ENCODE data around the gene H3-3A.

The H3-3A gene

DNA sequence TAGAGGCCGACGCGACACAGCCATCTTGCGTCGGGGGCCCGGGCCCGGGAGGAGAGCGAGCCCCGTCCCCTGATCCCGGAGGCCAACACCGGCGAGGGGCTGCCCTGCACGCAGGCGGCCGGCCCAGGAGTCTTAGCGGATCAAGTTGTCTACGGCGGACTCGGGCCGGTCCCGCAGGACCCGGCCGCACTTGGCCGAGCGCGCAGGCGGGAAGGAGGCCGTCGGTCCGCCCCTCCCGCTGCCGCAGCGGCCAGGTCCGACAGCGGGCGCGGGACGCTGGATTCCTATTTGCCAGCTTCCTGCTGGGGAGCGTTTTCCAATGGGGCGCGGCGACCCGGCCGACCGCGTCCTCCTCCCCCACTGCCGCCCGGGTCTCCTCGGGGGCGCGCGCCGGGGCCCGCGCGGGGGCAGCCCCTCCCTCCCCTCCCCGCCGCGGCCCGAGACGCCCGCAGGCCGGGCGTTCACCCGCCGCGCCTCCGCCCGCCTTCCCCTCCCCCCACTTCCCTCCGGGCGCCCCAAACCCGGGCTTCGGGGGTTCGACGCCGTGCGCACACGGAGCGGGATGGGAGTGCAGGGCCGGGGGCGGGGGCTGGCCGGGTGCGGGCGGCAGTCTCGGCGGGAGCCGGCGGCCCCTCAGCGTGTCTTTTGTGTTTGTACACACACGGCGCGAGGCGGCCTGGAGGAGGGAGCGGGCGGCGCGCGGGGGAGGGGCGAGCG lies 517 bp upstream of the H3-3A start:
- TF ChIP-seq FOXP2 (optimal IDR thresholded peaks at IDR 0.05; ENCODE audit: borderline replicate concordance, extremely low read depth, extremely low read length, insufficient read depth) (peak; percentile 79), SIN3A (IDR thresholded peaks at IDR 0.05; ENCODE audit: borderline replicate concordance, insufficient read depth, low read length) (peak; percentile 87), TAF1 (IDR thresholded peaks at IDR 0.05; ENCODE audit: borderline replicate concordance, insufficient read depth, low read length) (0 out of 2 replicates have a peak, but pooled peaks have one; percentile 24), POLR2AphosphoS5 (IDR thresholded peaks at IDR 0.05; ENCODE audit: low read depth, low read length) (0 out of 2 replicates have a peak, but pooled peaks have one; percentile 56)
- TF ChIP-seq, protein P1, sequence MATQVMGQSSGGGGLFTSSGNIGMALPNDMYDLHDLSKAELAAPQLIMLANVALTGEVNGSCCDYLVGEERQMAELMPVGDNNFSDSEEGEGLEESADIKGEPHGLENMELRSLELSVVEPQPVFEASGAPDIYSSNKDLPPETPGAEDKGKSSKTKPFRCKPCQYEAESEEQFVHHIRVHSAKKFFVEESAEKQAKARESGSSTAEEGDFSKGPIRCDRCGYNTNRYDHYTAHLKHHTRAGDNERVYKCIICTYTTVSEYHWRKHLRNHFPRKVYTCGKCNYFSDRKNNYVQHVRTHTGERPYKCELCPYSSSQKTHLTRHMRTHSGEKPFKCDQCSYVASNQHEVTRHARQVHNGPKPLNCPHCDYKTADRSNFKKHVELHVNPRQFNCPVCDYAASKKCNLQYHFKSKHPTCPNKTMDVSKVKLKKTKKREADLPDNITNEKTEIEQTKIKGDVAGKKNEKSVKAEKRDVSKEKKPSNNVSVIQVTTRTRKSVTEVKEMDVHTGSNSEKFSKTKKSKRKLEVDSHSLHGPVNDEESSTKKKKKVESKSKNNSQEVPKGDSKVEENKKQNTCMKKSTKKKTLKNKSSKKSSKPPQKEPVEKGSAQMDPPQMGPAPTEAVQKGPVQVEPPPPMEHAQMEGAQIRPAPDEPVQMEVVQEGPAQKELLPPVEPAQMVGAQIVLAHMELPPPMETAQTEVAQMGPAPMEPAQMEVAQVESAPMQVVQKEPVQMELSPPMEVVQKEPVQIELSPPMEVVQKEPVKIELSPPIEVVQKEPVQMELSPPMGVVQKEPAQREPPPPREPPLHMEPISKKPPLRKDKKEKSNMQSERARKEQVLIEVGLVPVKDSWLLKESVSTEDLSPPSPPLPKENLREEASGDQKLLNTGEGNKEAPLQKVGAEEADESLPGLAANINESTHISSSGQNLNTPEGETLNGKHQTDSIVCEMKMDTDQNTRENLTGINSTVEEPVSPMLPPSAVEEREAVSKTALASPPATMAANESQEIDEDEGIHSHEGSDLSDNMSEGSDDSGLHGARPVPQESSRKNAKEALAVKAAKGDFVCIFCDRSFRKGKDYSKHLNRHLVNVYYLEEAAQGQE (IDR thresholded peaks at IDR 0.05; ENCODE audit: insufficient read depth in 1 of 2, low read depth in 2 of 2, low read length in 2 of 2): no peak

DNA sequence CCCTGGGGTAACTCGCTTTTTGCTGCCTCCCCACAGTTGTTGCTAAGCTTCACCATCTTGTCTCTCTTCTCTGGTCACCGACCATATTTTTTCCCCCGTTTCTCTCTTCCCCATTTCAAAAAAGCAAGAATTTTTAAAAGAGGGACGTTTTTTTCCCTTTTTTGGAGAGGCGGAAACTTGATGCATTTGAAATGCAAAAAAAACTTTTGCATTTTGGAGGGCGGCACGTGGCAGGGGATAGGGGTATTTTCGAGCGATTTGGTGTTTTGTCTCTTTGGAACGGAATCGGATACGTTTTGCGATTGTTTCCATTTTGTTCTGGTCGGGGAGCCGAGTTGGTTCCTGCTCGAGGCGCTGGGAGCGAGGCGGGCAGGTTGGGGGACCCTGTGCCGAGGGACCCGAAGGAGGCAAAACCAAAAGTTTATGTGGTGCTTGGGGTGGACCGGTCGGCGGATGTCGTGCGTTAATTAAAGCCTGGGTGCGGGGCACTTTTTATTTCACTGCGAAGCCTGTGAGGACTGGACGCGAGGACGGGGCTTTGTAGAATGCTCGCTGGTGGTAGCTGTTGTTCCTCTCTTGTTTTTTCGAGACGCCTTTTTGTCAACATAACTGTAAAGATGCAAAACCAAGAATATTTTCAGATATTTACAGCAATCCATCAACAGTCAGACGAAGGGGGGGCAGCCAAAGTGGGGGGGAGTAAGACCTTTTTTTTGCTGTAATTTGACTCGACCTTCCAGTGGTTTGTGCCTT lies 884 bp downstream of the H3-3A start:
- TF ChIP-seq POLR2AphosphoS5 (IDR thresholded peaks at IDR 0.05; ENCODE audit: low read depth, low read length) (no peak), TAF1 (IDR thresholded peaks at IDR 0.05; ENCODE audit: borderline replicate concordance, insufficient read depth, low read length) (peak; percentile 52; the same call in 1 of the 2 replicates), FOXP2 (optimal IDR thresholded peaks at IDR 0.05; ENCODE audit: borderline replicate concordance, extremely low read depth, extremely low read length, insufficient read depth) (no peak), SIN3A (IDR thresholded peaks at IDR 0.05; ENCODE audit: borderline replicate concordance, insufficient read depth, low read length) (peak; percentile 4; the same call in 1 of the 2 replicates)
- TF ChIP-seq, protein P1 (IDR thresholded peaks at IDR 0.05; ENCODE audit: insufficient read depth in 1 of 2, low read depth in 2 of 2, low read length in 2 of 2): no peak

DNA sequence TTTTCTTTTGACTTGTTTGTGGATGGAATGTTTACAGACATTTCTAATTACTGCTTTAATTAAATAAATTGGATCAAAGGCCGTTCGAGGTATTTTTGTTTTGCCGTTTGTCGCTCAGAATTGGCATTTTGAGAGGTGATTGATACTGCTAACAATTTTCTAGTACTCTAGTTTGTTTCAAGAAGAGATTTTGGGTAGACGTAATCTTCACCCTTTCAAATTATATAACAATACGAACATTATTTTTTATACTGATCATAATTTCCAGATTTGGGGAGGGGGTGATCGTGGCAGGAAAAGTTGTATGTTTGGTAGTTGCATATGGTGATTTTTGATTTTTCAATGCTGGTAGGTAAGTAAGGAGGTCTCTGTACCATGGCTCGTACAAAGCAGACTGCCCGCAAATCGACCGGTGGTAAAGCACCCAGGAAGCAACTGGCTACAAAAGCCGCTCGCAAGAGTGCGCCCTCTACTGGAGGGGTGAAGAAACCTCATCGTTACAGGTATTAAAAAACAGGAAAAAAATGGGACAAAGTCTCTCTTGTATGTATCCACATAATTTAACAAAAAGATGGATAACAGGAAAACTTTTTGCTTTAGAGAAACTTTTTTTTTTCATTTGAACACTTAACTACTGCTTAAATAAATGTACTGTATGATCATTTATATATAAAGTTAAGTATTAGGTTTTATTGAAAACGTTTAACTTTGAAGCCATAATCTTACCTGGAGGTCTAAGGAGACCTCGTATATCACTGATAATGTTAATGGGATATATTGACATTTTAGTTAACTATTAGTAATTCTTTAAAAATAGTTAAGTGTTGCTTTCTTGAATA lies 1.7 kb downstream of the H3-3A start:
- TF ChIP-seq, protein P1 (IDR thresholded peaks at IDR 0.05; ENCODE audit: insufficient read depth in 1 of 2, low read depth in 2 of 2, low read length in 2 of 2): no peak
- TF ChIP-seq TAF1 (IDR thresholded peaks at IDR 0.05; ENCODE audit: borderline replicate concordance, insufficient read depth, low read length) (peak; percentile 45; the same call in 1 of the 2 replicates), POLR2AphosphoS5 (IDR thresholded peaks at IDR 0.05; ENCODE audit: low read depth, low read length) (peak; percentile 26; the same call in 1 of the 2 replicates), SIN3A (IDR thresholded peaks at IDR 0.05; ENCODE audit: borderline replicate concordance, insufficient read depth, low read length) (no peak)

DNA sequence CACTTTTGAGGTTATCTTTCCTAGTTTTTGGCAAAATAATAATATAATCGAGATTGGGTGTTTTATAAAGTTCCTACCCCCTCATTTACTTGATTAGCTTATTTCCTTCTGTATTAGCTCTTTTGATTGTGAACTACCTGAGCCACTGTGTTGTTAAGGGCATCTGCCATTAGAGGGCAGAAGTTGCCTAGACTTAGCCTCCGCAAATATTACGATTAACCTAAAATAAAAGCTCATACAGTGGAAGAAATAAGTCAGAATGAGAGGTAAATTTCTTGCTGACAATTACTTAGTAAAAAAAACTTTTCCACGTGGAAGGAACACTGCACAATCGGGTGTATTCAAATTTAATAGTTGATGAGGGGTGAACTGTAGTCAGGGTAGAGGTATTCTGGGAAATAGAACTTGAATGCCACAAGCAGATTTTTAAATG lies 2.3 kb downstream of the H3-3A start:
- TF ChIP-seq TAF1 (IDR thresholded peaks at IDR 0.05; ENCODE audit: borderline replicate concordance, insufficient read depth, low read length) (no peak), POLR2AphosphoS5 (IDR thresholded peaks at IDR 0.05; ENCODE audit: low read depth, low read length) (no peak), FOXP2 (optimal IDR thresholded peaks at IDR 0.05; ENCODE audit: borderline replicate concordance, extremely low read depth, extremely low read length, insufficient read depth) (no peak), SIN3A (IDR thresholded peaks at IDR 0.05; ENCODE audit: borderline replicate concordance, insufficient read depth, low read length) (no peak)
- TF ChIP-seq, protein P1 (IDR thresholded peaks at IDR 0.05; ENCODE audit: insufficient read depth in 1 of 2, low read depth in 2 of 2, low read length in 2 of 2): no peak

Measured in PFSK-1 (cell line).